HFF-Myc (cell line): ENCODE data around the gene KIF9.
"Not testable (repeated sequence)": the region's sequence is repeated elsewhere in the genome, so short reads cannot be mapped to it uniquely, and the experiment has no call there.

Source experiments
- DNase-seq: peaks from one replicate; pipeline ENCODE4 v3.0.0-alpha.2; 2011; ENCODE audit warnings: low read depth; ENCODE audit errors: extremely low read depth
- H3K4me3 ChIP-seq: replicated peaks from 2 replicates; pipeline ENCODE4 v1.5.1; 2011; ENCODE audit warnings: low read depth, mild to moderate bottlenecking, control low read depth, low read length
- TF ChIP-seq, protein P1 (sequence below): IDR thresholded peaks from 2 replicates; pipeline ENCODE4 v1.5.1; 2012; ENCODE audit warnings: mild to moderate bottlenecking, low read depth, low read length, control low read depth; ENCODE audit errors: missing control alignments

Gene KIF9

DNA sequence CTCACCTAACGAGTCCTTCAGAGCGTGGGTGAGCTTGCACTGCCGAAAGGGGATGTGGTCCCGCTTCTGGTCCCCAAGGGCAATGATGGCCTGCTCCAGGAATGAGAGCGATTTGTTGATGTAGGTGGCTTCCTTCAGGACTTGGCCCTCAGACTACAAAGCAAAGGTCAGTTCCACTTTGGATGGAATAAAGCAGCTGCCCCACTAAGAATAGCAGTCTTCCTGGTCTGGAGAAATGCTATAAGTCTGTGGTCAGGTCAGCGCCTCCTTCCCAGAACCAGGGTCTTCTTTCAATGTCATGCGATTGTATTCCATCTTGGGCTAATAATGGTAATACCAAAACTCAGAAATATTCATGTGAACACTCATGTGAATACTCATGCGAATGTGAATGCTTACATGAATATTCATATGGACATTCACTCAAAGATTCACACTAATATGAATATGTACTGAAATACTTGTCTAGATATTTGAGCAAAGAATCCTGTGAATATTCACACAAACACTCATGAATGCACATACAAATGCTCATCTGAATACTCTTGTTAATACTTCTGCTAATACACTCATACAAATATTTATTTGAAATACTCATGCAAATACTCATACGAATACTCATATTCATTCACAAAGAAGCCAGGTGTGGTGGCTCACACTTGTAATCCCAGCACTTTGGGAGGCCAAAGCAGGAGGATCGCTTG lies 16.7 kb downstream of the KIF9 start:
- no peak overlapping the region for H3K4me3 ChIP-seq
- no peak for DNase-seq
- TF ChIP-seq, protein P1, sequence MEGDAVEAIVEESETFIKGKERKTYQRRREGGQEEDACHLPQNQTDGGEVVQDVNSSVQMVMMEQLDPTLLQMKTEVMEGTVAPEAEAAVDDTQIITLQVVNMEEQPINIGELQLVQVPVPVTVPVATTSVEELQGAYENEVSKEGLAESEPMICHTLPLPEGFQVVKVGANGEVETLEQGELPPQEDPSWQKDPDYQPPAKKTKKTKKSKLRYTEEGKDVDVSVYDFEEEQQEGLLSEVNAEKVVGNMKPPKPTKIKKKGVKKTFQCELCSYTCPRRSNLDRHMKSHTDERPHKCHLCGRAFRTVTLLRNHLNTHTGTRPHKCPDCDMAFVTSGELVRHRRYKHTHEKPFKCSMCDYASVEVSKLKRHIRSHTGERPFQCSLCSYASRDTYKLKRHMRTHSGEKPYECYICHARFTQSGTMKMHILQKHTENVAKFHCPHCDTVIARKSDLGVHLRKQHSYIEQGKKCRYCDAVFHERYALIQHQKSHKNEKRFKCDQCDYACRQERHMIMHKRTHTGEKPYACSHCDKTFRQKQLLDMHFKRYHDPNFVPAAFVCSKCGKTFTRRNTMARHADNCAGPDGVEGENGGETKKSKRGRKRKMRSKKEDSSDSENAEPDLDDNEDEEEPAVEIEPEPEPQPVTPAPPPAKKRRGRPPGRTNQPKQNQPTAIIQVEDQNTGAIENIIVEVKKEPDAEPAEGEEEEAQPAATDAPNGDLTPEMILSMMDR, result no peak

DNA sequence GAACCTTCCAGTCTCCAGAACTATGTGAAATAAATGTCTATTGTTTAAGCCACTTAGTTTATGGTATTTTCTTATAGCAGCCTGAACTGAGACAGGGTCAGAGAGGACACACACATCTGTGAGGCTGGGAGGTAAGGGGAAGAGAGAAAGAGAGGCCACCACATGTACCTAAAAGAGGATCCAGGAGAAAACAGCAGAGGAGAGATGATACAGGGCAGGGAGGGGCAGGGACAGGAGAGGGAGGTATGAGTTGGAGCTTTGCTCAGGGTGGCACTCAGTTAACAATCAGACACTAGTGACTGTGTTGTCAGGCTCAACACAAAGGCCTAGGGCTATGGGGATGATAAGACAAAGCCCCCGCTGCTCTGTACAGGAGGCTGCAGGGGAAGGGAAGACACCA lies 17.6 kb downstream of the KIF9 start:
- no peak overlapping the region for H3K4me3 ChIP-seq
- TF ChIP-seq, protein P1, result no peak
- DNase-seq, result no peak

DNA sequence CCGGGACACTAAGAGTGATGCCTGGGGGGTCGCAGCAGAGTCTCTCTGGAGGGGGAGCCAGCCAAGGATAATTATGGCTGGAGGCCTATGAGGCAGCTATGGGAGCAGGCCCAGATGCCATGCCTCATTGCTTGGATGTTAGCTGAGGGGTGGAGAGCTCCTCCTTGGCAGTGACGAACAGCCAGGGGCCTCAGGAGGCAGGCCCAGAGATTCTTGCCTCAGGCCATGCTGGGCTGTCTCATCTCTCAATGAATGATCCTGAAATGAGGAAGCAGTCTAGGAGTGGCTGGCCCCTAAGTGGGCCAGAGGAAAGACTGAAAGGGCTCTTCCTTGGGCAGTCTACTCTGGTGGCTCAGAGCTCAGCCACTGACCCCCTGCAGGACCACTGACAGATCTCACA lies 21.3 kb downstream of the KIF9 start:
- DNase-seq, result no peak
- TF ChIP-seq, protein P1, result no peak
- H3K4me3 ChIP-seq, result no peak overlapping the region

DNA sequence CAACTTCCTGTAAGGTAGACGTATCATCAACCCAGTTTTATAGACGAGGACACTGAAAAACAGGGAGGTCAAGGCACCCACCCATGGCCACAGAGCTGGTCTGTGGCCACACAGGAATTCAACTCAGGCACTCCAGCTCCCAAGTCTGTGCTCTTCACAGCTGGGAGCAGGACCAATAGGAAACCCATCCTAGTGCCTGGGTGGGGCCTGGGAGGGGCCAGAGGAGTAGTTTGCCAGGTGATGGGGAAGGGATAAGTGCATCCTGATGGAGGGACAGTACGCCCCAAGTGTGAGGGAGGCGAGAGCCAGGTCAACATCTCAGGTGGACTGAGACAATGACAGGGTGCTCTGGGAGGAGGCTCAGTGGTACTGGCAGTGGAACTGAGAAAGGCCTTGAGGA lies 22.0 kb downstream of the KIF9 start:
- no peak overlapping the region for H3K4me3 ChIP-seq
- TF ChIP-seq, protein P1, result no peak
- DNase-seq, result no peak

DNA sequence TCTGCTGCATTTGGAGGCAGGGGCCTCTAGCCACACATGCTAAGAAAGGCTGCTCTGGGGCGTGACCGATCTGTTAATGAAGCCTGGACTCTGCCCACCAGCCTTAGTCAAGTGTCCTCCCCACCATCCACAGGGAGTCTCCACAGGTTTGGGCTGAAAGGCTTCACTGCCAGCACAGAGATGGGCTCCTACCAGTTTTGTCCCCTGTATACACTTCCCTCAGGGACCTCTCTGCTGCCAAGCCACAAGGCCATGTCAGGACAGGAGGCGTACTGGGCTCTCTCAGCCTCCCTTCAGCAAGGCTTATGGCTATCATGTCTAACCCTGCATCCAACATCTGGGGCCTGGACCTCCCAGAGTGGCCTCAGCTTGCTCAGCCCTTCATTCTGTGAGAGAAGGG lies 23.5 kb downstream of the KIF9 start:
- DNase-seq, result no peak
- H3K4me3 ChIP-seq, result no peak overlapping the region
- TF ChIP-seq, protein P1, result no peak

DNA sequence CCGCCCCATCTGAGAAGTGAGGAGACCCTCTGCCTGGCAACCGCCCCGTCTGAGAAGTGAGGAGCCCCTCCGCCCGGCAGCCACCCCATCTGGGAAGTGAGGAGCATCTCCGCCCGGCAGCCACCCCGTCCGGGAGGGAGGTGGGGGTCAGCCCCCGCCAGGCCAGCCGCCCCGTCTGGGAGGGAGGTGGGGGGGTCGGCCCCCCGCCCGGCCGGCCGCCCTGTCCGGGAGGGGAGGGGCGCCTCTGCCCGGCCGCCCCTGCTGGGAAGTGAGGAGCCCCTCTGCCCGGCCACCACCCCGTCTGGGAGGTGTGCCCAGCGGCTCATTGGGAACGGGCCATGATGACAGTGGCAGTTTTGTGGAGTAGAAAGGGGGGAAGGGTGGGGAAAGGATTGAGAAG lies 26.3 kb downstream of the KIF9 start:
- H3K4me3 ChIP-seq, DNase-seq: not testable (repeated sequence)

DNA sequence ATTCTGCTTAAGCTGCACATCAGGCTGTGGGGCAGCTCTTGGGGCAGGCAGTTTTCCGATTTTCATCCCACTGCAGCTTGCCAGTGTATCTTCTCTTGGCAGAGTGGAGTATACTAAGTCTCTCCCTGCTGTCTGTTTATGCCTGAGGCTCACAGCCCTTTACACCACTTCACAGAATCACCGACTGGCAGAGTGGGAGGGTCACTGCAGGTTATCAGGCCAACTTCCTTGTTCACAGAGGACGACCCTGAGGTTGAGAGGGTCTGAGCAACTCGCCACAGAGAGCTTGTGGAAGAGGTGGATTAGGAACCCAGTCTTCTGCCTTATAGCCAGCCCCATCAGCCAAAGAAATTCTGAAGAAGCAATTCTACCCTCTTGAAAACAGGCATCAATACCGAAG lies 30.9 kb downstream of the KIF9 start:
- TF ChIP-seq, protein P1, result no peak
- H3K4me3 ChIP-seq, result no peak overlapping the region
- DNase-seq, result no peak

DNA sequence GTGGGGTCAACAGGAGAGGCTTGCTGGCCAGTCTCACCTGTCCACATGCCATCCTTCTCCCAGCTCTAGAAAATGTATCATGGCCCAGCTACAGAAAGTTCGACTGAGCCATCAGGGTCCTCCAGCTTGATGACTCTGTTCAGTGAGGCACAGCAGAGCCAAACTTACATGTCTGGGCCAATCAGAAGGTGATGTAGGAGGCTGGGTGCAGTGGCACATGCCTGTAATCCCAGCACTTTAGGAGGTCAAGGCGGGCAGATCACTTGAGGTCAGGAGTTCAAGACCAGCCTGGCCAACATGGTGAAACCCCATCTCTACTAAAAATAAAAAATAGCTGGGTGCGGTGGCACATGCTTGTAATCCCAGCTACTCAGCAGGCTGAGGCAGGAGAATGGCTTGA lies 31.5 kb downstream of the KIF9 start:
- not testable (repeated sequence) for H3K4me3 ChIP-seq, DNase-seq
